Nephron progenitor cell (in vitro differentiated cells): ENCODE data around the gene CELSR2.

Experiments used
- DNase-seq: peaks from one replicate; pipeline ENCODE4 v3.0.0; 2021
- H3K27ac Mint-ChIP-seq: 2 replicates; pipeline ENCODE4 v1.8.0; 2021; ENCODE audit warnings: mild to moderate bottlenecking, moderate library complexity, mixed read lengths
- H3K27me3 Mint-ChIP-seq: 2 replicates; pipeline ENCODE4 v1.8.0; 2021; ENCODE audit warnings: mild to moderate bottlenecking, low read depth, mixed read lengths; ENCODE audit not compliant: poor library complexity
- H3K36me3 Mint-ChIP-seq: 2 replicates; pipeline ENCODE4 v1.8.0; 2021; ENCODE audit warnings: low read depth, mixed read lengths
- H3K4me1 Mint-ChIP-seq: 2 replicates; pipeline ENCODE4 v1.8.0; 2021; ENCODE audit warnings: mixed read lengths
- H3K4me3 Mint-ChIP-seq: 2 replicates; pipeline ENCODE4 v1.8.0; 2021; ENCODE audit warnings: mild to moderate bottlenecking, moderate library complexity, mixed read lengths
- H3K9me3 Mint-ChIP-seq: 2 replicates; pipeline ENCODE4 v1.8.0; 2021; ENCODE audit warnings: mild to moderate bottlenecking, moderate library complexity, mixed read lengths
- CTCF ChIP-seq: fragments of 200-600 bp; sonication (generic); IDR thresholded peaks from 2 replicates; pipeline ENCODE4 v1.5.0; 2021; ENCODE audit warnings: antibody characterized with exemption

CELSR2 gene

GRCh38 chr1:109267743-109268300 lies 18.5 kb downstream of the CELSR2 start:
- no peaks in the 10 kb centered on the region for H3K9me3 Mint-ChIP-seq
- H3K4me3 Mint-ChIP-seq: no peak overlapping the region
- peaks cover 24% of the 10 kb centered on the region for H3K4me1 Mint-ChIP-seq
- peaks cover 6% of the 10 kb centered on the region for H3K27me3 Mint-ChIP-seq
- DNase-seq: no peak
- peaks cover 13% of the 10 kb centered on the region for H3K36me3 Mint-ChIP-seq
- TF ChIP-seq CTCF: no peak
- H3K27ac Mint-ChIP-seq: peak overlapping the region; percentile 88

GRCh38 chr1:109268431-109269211 lies 19.3 kb downstream of the CELSR2 start:
- Mint-ChIP-seq H3K27me3 (peaks cover 3% of the 10 kb centered on the region), H3K36me3 (peaks cover 13% of the 10 kb centered on the region), H3K27ac (no peak overlapping the region), H3K4me1 (peaks cover 25% of the 10 kb centered on the region), H3K4me3 (no peak overlapping the region), H3K9me3 (no peaks in the 10 kb centered on the region)
- no peak for DNase-seq
- TF ChIP-seq CTCF: no peak

- Mint-ChIP-seq H3K27ac (no peak overlapping the region), H3K36me3 (peaks cover 20% of the 10 kb centered on the region), H3K27me3 (peaks cover 3% of the 10 kb centered on the region), H3K9me3 (no peaks in the 10 kb centered on the region), H3K4me1 (peaks cover 28% of the 10 kb centered on the region), H3K4me3 (no peak overlapping the region)
- DNase-seq: no peak
- TF ChIP-seq CTCF: no peak
Observed at GRCh38 chr1:109269212-109269980, 20.1 kb downstream of the CELSR2 start.

- Mint-ChIP-seq H3K4me3 (no peak overlapping the region), H3K36me3 (peaks cover 20% of the 10 kb centered on the region), H3K4me1 (peaks cover 35% of the 10 kb centered on the region), H3K9me3 (no peaks in the 10 kb centered on the region), H3K27ac (no peak overlapping the region), H3K27me3 (peaks cover 3% of the 10 kb centered on the region)
- DNase-seq: no peak
- no peak for TF ChIP-seq CTCF
Observed at GRCh38 chr1:109269981-109270622, 20.8 kb downstream of the CELSR2 start.

- TF ChIP-seq CTCF: no peak
- H3K36me3 Mint-ChIP-seq: peaks cover 20% of the 10 kb centered on the region
- no peak for DNase-seq
- H3K4me3 Mint-ChIP-seq: no peak overlapping the region
- no peaks in the 10 kb centered on the region for H3K9me3 Mint-ChIP-seq
- H3K4me1 Mint-ChIP-seq: peaks cover 42% of the 10 kb centered on the region
- peaks cover 3% of the 10 kb centered on the region for H3K27me3 Mint-ChIP-seq
- H3K27ac Mint-ChIP-seq: no peak overlapping the region
Observed at GRCh38 chr1:109270623-109271317, 21.4 kb downstream of the CELSR2 start.
